Astrocyte of the spinal cord (primary cell): ENCODE data around the gene PRSS21.

Experiments used
- DNase-seq: peaks from one replicate; pipeline ENCODE4 v3.0.0; 2011; ENCODE audit warnings: low read depth, low spot score
- H3K4me3 ChIP-seq: 2 replicates; pipeline ENCODE4 v1.5.1; 2011; ENCODE audit warnings: low read depth, mild to moderate bottlenecking, low read length, moderate library complexity
- in situ Hi-C: cut with HindIII; loops from 2 replicates; pipeline ENCODE4 v1.10.0; 2017; ENCODE audit warnings: low sequenced_read_pairs
- TF ChIP-seq, protein P1 (sequence below): IDR thresholded peaks from 2 replicates; pipeline ENCODE4 v1.5.1; 2012; ENCODE audit warnings: low read depth, mild to moderate bottlenecking, low read length, inconsistent platforms

Gene PRSS21

DNA sequence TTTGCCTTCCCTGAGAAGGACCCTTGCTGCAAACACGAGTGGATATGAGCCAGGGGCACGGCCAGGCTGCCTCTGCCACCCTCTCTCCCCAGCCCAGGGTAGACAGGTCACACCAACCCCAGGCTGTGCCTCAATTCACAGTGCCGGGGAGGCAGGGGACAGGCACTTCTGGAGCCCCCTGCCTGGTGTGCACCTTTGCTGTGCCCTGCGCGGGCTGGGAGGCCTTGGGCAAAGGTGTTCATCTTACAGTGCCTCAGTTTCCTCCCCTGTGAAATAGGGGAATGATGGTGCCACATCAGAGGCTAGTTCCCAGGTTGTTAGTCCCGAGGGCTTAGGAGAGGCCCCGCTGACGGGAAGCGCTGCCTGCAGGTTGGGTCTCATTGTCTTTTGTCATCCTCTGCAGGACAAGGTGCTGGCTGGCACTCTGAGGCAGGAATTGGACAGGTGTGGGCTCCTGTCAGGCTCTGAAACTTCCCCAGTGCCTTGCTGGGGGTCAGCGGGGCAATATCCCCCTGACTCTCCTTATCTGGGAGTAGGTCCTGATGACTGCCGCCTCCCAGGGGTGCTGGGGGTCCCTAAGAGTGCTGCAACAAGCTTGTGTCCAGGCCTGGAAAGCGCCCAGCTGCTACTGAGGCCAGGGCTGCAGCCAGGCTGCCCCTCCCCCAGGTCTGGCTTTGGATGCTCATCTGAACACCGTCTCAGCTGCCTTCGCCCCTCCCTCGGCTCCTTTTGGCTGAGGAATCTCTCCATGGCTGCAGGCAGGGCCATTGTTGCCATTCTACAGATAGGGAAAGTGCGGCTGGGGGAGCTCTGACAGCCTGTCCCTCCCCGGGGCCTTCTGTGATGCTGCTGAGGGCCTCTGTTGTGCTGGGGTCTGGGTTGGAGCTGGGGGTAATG, 3.1 kb downstream of the PRSS21 start:
- no peak for DNase-seq
- H3K4me3 ChIP-seq = no peak overlapping the region
- TF ChIP-seq, protein P1, sequence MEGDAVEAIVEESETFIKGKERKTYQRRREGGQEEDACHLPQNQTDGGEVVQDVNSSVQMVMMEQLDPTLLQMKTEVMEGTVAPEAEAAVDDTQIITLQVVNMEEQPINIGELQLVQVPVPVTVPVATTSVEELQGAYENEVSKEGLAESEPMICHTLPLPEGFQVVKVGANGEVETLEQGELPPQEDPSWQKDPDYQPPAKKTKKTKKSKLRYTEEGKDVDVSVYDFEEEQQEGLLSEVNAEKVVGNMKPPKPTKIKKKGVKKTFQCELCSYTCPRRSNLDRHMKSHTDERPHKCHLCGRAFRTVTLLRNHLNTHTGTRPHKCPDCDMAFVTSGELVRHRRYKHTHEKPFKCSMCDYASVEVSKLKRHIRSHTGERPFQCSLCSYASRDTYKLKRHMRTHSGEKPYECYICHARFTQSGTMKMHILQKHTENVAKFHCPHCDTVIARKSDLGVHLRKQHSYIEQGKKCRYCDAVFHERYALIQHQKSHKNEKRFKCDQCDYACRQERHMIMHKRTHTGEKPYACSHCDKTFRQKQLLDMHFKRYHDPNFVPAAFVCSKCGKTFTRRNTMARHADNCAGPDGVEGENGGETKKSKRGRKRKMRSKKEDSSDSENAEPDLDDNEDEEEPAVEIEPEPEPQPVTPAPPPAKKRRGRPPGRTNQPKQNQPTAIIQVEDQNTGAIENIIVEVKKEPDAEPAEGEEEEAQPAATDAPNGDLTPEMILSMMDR = no peak
- in situ Hi-C loops = no loop called here

DNA sequence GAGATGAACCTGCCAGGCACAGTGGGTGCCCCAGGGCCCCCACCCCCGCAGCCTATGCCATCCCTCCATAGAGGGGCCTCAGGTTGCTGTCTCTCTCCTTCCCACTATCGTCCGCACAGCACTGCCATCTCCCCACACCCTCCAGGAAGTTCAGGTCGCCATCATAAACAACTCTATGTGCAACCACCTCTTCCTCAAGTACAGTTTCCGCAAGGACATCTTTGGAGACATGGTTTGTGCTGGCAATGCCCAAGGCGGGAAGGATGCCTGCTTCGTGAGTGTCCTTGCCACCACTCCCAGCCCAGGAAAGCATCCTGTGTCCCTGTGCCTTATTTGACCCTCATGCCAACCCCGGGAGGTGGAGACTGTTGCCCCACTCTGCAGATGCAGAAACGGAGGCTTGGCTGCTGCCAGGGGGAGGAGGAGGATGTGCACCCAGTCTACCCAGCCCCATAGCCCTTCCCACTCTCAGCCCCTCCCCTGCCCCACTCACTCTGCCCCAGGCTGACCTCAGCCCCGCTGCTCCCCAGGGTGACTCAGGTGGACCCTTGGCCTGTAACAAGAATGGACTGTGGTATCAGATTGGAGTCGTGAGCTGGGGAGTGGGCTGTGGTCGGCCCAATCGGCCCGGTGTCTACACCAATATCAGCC, 3.9 kb downstream of the PRSS21 start:
- TF ChIP-seq, protein P1 = no peak
- H3K4me3 ChIP-seq = no peak overlapping the region
- DNase-seq = no peak
- in situ Hi-C loops = no loop called here

DNA sequence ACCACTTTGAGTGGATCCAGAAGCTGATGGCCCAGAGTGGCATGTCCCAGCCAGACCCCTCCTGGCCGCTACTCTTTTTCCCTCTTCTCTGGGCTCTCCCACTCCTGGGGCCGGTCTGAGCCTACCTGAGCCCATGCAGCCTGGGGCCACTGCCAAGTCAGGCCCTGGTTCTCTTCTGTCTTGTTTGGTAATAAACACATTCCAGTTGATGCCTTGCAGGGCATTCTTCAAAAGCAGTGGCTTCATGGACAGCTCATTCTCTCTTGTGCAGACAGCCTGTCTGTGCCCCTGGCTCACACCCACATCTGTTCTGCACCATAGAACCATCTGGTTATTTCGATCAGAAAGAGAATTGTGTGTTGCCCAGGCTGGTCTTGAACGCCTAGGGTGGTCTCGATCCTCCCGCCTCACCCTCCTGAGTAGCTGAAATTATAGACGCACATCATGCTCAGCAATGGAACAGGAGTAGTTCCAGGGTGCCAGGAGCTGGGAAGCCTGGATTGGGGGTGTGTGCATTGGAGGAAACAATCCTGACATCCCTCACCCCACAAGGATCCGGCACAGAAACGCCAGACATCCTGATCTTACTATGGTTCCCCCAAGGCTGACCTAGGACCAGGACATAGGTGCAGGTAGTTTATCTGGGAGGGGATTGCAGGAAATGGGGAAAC, 4.6 kb downstream of the PRSS21 start:
- TF ChIP-seq, protein P1 = no peak
- no peak overlapping the region for H3K4me3 ChIP-seq
- in situ Hi-C loops = no loop called here
- no peak for DNase-seq

DNA sequence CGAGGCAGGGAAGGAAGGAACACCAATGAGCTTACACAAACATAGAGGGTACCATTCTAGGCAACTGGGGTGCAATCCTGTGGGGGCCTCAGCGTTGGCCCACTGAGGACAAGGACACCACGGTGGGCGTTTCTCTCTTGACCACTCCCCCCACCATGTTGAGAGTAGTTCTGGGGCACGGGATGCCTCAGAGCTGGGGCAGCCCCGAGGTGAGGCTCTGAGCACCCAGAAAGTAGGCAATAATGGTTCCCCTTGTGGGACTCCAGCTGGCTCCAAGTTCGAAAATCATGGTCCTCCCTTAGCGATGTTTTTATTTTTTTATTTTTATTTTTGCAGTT, 5.1 kb downstream of the PRSS21 start:
- in situ Hi-C loops = no loop called here

DNA sequence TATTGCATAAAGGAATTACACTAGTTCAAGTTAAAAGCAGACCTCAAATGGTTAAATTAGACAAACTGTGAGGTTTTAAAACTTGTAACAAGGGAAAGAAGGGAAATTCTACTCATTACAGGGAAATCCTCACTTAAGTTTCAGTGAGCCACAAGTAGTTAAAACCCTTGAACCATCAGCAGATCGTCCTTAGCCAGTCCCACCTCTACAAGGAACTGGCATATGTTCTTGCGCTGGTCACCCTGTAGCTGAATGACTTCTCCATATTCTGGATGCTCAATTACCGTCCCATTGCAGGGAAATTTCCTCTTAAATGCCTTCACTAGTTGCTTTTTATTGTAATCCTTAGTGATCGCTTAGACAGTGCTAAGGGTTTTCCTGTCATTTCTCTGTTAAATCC, 5.5 kb downstream of the PRSS21 start:
- no peak for DNase-seq
- TF ChIP-seq, protein P1 = no peak
- no peak overlapping the region for H3K4me3 ChIP-seq
- in situ Hi-C loops = no loop called here

More for the DNA sequence above, 5.1 kb downstream of the PRSS21 start:
- DNase-seq = no peak
- no peak overlapping the region for H3K4me3 ChIP-seq
- TF ChIP-seq, protein P1 = no peak

DNA sequence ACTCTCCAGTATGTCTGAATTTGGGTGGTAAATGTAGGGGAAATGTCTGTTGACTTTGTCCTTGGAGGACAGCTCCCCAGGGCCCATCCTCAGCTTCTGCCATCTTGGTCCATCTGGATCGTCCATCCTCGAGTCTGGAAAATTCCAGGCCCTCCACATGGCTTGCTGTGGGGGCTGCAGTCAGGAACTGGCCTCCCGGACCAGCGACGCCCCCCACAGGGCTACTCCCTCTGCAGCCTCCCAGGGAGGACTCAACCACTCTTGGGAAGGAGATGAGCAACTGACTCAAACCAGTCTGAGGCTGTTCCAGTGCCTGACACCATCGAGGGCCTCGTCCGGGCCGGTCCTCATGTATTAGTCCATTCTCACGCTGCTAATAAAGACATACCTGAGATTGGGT, 7.6 kb downstream of the PRSS21 start:
- no peak for DNase-seq
- in situ Hi-C loops = no loop called here
- no peak overlapping the region for H3K4me3 ChIP-seq
- TF ChIP-seq, protein P1 = no peak
